ENCODE measurements around the gene EXOC3L2.

Gene EXOC3L2

DNA sequence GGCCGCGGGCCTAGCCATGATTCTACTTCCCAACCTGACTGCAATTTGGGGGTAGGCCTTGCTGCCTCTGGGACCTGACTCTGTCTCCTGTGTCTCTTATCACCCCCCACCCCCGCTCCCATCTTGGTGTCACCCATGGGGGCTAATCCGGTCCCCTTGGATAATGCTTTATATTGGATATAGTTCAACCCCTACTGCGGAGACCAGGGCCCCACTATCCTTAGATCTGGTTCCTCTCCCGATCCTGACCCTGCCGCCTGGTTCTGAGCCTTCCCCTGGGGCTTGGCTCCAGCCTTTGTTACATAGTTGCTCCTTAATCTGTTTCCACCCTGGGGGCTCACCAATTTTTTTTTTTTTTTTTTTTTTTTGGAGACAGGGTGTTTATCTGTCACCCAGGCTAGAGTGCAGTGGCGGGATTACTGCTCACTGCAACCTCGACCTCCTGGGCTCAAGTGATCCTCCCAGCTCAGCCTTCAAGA, 65.3 kb downstream of the EXOC3L2 start:
- DNase-seq (ENCODE audit: low read depth in 2 of 2), result no peak

DNA sequence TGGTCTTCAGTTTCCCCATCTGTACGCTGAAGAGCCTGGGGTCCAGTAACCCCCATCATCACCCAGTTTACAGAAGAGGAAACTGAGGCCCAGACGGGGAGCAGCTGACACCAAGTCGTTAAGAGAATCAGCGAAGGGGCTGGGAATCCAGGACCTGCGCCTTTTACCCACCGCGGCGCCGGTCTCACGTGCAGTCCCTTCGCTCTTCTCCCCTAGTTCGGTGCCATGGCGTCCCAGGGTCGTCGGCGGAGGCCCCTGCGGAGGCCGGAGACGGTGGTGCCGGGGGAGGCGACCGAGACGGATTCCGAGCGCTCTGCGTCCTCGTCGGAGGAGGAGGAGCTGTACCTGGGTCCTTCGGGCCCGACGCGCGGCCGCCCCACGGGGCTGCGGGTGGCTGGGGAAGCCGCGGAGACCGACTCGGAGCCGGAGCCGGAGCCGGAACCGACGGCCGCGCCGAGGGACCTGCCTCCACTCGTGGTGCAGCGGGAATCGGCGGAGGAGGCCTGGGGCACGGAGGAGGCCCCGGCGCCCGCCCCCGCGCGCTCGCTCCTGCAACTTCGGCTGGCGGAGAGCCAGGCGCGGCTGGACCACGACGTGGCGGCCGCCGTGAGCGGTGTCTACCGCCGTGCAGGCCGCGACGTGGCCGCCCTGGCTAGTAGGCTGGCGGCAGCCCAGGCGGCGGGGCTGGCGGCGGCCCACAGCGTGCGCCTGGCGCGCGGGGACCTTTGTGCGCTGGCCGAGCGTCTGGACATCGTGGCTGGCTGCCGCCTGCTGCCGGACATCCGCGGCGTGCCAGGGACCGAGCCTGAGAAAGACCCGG, 65.9 kb downstream of the EXOC3L2 start:
- DNase-seq (ENCODE audit: low read depth in 2 of 2), result peak in 1 of 2 experiments; percentile 22

DNA sequence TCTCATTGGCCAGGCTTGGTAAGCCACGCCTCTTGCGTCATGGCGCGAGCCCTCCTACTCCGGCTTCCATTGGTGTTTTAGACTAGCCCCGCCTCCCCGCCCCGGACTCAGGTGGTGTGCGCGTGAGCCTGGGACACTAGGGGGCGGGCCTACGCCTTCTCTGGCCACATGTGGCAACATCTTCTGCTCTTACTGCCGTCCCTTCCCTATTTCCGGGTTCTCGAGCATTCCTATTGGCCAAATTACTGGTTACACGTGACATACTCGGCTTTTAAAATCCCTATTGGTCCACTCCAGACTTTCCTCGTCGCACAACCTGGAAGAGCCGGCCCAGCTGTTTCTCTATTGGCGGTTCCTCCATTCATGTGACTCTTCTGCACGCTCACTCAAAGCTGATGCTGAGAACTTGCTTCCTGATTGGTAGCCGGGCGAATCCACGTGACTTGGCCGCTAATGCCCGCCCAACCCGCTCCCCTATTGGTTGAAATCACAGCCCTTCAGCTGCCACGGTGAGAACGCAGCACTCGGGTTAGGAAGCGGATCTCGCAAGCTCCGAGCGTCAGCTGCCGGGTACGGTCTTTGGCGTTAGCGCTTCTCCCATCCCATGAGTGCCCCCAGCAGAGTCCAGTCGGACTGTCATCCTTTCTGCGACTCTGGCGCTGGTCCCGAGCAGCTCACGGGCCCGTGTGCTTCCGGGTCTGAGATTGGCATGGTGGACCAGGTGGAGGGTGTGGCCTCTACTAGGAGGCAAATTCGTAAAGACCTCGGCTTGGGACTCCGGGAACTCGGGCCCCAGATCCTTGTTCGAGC, 66.7 kb downstream of the EXOC3L2 start, which contains the start of gene BLOC1S3:
BLOC1S3 (plus strand) TSS at position 523 of the 810 bp plus-strand sequence. CDS start 513 bp downstream, outside the sequence.
- DNase-seq (ENCODE audit: low read depth in 2 of 2), result peak; percentile 99 to 100

DNA sequence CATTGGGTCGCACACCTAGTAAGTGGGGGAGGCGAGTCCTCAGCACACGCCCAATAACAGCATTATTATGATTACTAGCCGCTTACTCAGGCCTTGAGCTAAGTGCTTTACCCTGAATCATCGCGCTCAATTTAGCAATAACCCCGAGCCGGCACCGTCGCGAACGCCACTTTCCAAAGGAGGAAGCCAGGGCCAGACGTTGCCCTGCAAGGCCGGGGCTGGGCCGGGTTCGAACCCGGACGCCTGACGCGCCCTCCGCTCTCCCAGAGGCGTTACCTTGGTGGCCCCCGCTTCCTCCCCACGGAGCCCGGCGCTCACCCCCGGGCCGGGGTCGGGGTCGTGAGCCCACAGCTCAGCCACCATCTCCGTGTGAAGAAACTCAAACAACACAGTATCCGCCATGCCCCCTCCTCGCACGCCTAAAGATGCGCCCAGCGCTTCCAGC, 67.4 kb downstream of the EXOC3L2 start, which contains the start of gene TRAPPC6A:
TRAPPC6A (minus strand) TSS at position 421 of the 445 bp plus-strand sequence; CDS start at position 402, 19 bp downstream.
- DNase-seq (ENCODE audit: low read depth in 2 of 2), result no peak

DNA sequence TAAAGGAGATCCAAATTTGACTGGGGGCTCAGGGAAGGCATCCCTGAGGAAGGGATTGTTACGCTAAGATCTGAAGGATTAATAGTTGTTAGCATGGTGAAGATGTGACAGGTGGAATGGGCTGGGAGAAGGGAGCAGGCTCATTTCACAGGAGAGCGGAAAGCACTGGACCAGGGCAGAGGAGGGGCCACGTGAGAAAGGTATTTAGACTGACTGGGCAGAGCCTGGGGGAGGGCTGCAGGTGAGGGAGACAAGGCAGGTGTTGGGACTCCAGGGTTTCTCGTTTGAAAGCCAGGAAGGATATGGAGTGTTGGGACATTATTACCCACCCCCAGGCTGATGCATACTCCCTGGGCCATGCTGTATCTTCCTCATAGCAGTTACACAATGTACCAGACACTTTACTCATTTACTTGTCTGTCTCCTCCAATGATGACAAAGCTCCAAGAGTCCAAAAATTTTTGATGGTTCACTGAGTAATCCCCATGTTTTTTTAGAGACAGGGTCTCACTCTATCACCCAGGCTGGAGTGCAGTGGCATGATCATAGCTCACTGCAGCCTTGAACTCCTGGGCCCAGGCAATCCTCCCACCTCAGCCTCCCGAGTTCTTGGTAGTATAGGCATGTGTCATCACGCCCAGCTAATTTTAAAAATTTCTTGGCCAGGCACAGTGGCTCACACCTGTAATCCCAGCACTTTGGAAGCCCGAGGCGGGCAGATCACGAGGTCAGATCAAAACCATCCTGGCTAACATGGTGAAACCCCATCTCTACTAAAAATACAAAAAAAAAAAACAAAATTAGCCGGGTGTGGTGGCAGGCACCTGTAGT, 69.5 kb downstream of the EXOC3L2 start:
- DNase-seq (ENCODE audit: low read depth in 2 of 2), result no peak

DNA sequence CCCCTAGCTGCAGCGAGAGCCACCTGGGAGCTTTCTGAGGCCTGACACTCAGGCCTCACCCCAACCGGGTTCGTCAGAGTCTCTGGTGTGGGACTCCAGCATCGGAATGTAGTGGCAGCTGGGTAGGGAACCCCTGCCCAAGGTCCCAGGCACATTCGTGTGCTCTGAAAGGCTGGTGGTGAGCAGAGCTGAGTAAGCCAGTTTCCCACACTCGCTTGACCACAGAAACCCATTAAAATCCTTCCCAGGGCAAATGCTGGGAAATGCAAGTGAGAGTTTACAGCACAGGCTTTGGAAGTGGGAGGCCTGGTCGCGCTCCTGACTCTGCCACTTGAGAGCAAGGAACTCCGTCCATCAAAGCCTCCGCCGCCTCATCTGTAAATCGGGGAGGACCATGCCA, 71.4 kb downstream of the EXOC3L2 start:
- DNase-seq (ENCODE audit: low read depth in 2 of 2), result no peak

DNA sequence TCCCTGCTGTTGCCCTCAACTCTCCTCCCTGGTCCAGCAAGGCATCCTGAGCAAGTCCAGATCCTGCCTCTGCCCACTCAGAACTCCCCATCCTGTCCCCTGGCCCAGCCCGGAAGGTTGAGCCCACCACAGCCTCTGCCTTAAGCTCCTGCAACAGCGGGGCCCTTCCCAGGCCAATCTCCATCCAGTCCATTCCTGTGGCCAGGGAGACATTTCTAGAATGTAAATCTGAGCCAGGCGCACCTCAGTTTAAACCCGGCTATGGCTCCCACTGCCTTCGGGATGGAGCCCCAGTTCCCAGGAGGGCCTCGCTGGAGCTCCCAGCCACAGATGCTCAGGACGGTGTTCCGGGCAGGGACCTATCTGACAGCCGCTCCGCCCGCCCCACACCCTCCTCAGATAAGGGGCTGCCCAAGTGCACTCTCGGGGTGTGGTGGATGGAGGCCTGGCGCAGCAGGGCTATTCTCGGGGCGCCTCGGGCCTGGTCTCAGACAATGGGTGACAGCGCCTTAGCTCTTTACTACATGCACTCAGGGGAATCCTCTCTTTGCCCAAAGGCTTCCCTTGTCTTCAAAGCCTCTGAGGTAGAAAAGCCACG, 72.5 kb downstream of the EXOC3L2 start:
- DNase-seq (ENCODE audit: low read depth in 2 of 2), result no peak

DNA sequence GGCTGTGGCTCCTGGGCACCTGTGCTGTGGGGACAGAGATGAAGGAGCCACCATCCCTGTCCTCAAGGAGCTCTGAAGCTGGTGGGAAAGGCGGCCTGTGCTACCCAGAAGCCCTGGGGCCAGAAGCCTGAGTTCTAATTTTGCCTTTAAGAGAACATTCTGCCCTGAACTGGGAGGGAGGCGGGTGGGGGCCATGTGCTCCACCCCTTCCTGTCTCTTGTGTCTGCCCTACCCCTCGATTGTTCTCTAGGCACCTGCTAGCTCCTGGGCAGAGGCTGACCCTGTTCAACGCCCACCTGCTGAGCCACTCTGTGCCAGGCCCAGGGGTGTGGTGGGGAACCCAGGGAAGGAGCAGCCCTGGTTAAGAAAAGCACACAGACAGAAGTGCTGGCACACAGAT, 73.0 kb downstream of the EXOC3L2 start:
- no peak for DNase-seq (ENCODE audit: low read depth in 2 of 2)

DNA sequence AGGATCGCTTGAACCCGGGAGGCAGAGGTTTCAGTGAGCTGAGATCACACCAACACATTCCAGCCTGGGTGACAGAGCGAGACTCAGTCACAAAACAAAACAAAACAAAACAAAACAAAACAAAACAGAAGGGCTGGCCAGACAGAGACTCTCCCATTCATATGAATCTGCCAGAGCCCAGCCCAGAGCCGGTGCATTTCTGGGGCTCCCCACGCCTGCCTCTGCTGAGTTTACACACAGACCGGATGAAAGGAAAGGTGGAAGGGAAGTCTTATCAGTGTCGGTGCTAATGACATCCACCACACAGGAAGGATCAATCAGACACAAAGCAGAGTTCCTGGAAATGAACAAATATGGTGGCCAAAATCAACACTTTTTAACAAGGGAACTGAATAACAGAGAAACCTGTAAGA, 74.0 kb downstream of the EXOC3L2 start:
- DNase-seq (ENCODE audit: low read depth in 2 of 2), result no peak

DNA sequence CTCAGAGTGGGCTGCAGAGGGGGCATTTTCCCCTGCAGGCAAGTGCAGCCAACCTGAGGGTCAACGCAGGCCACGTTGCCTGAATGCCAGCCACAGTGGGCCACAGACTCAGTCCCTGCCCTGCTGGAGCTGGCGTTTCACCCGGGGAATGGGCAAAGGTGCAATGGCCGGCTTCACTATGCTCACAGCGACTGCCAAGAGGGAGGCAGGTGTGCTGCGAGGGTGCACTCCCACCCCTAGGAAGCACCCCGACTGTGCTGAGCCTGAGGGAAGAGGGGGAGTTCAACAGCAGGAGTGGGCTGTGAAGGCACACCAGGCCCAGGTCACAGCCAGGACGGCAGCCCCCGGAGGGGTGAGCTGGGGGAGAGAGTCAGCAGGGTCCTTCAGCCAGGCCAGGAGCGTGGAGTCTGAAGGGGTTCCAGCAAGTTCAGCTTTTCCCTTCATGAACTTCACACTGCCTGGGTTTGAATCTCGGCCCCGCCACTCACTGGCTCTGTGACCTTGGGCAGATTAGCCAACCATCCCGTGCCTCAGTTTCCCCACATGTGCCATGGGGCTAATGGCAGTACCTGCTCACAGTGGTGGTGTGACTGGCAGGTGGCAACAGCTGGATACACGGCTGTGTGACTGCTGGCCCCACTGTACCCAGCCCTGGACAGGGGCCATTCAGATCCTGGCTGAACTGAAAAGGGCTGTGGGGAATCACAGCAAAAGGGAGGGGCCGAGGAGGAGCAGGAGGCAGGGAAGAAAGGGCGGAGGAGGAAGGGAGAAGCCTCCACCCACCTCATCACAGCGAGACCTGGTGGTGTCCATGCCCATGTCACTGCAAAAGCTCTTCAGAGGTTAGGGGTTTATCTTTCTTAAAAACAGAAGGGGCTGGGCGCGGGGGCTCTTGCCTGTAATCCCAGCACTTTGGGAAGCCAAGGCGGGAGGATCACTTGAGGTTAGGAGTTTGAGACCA, 74.8 kb downstream of the EXOC3L2 start:
- no peak for DNase-seq (ENCODE audit: low read depth in 2 of 2)

DNA sequence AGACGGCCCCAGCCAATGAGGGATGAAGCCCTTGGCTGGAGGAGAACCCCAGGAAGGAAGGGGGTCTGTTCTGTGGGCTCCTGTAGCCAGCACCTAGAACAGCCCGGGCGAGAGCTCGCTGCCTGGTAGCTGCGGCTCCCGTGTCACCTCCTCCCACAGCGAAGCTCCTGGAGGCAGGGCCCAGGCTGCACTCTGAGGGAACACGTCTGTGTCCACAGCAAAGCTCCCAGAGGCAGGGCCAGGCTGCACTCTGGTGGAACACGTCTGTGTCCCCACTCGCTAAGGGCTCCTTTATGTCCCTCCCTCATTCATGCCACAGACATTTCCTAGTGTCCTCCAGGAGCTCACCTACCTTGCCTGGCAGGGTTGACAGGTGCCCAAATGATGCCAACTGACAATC, 75.6 kb downstream of the EXOC3L2 start:
- no peak for DNase-seq (ENCODE audit: low read depth in 2 of 2)

DNA sequence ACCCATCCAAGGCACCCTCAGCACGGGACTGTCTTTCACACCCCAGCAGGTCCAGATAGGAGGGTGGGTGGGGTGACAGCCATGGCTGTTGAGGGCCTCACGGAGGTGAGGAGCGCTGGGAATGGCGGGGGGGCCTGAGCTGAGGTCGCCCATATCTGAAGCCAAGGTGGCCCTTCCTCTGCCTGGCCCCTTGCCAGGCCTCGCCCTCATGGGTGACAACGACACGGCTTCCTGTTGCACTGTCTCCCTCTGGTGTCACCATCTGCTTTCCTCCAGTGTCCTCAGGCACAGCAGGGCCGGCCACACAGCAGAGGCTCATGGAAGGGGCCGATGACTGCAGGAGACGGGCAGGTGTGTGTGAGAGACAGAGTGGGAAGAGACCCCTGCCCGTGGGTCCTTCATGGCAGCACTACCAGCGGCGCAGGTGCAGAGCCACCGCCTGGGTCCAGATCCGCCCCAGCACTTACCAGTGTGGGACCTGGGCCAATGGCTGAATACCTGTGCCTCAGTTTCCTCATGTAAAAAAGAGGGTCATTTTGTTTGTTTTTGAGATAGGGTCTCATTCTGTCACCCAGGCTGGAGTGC, 76.3 kb downstream of the EXOC3L2 start:
- no peak for DNase-seq (ENCODE audit: low read depth in 2 of 2)

DNA sequence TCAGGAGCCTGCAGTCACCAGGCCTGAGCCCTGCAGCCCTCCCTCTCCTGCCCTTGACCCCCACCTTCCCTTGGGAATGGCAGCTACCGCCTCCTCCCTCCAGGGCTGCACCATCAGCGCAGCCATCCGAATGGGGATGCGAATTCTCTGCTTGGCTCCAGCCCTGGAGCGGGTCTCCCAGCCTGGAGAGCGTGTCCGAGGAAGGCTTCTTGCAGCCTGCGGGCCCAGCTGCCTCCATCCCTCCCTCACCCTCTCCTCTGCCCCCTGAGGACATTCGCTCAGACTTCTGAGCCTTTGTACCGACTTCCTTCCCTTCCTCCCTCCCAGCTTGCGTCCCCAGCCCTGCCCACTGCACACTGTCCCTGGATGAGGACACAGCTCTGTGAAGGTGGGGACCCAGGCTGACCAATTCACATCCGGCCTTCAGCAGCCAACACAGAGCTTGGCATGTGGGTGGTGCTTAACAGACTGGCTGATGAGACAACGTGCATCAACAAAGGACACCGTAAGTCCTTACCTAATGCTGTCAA, 78.4 kb downstream of the EXOC3L2 start:
- no peak for DNase-seq (ENCODE audit: low read depth in 2 of 2)

DNA sequence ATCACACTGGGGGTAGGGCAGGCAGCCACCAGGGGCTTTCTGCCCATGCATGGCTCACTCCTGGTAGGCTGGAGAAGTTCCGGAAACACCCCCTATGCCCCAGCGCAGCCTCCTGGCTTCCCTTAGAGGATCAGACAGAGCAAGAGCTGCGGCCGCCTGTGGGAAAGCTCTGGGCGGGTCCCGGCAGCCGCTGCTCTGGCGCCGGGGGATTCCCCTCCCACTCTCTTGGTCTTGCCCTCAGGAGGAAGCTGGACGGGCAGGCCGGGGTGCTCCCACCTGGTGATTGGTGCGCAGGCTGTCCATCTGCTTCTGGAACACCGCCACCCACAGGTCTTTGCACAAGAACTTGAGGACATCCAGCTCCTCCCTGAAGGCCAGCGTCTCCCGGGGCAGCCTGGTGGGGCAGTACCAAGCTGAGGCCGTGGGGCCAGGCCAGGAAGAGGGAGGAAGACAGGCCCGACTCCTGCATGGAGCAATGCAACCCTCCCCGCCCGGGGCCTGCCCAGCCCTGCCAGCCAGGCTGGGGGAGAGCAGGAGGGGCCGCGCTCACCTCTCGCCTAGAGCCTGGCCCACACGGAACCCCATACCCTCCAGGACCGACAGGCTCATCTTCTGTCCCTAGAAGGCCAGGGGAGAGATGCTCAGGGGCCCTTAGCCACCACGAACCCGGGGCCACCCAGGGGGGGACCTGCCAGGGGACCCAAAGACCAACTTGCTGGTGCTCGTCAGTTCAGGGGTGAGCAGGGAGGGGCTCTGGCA, 80.5 kb downstream of the EXOC3L2 start:
- peak; percentile 33 to 62 for DNase-seq (ENCODE audit: low read depth in 2 of 2)

DNA sequence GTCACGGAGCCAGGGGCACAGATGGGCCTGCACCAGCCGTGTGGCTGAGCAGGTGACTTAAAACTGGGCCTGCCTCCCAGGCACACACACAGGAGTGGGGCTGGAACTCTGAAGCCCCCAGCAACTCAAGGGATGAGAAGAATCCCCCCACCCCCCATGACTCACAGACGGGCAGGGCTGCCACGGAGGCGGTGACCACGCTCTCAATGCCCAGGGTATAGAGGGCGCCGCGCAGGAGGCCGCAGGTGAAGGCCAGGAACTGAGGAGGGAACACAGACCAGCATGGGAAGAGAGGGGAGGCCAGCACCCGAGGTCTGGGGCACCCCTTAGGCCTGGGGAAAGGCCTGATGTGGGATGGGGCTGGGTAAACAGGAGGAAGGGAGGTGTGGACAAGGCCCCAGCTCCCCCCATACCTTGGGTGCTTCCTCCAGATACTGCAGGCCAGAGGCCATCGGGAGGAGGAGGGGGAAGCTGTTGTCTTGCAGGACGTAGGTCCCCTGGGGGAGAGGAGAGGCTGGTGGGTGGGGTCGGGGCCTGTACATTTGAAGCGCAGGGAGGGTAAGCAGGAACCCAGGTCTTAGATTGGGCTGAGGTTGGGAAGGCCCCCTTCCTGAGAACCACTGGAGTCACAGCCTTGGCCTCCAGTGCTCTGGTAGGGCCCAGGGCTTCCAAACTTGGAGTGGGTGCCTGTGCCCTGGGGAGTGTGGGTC, 81.3 kb downstream of the EXOC3L2 start:
- no peak for DNase-seq (ENCODE audit: low read depth in 2 of 2)

DNA sequence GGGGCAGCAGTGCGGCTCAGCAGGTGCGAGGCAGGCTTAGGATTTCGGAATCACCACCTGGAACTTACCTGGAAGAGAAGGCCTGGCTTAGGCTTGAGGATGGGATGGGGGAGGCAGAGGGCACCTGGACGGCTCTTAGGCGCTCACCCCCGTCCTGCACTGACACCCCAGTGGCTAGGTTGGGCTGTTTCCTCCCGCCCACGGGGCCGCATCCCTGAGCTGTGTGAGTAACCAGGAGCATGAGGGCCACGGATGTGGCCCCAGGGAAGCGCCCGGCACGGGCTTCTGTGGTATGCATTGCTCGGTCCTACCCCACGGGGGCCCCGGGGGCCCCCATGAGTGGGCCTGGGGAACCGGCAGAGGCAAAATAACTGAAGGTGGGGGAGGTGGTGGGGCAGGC, 82.1 kb downstream of the EXOC3L2 start:
- no peak for DNase-seq (ENCODE audit: low read depth in 2 of 2)

DNA sequence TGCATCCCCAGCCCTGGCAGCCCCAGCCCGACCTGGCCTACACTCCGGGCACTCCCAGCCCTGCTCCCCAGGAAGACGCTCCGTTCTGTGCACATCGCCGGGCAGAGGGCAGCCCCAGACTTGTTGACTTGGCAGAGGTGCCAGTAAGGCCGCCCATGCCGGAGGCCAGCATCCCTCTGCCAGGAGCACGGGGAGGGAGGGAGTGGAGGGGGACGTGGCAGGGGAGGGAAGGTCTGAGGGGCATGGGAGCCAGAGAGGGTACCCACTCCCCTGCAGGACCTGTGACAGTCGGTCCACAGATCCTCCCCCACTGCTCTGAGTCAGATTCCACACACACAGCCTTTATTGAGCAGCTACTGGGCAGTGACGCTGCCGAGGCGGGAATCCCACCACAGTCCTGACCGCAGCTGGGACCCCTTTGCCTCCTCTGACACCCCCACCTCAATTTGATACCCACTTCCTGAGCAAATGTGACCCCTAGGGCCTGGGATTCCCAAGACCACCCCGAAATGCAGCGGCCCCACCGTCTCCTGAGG, 82.5 kb downstream of the EXOC3L2 start:
- DNase-seq (ENCODE audit: low read depth in 2 of 2), result no peak

Measured in stimulated activated CD4-positive, alpha-beta T cell treated with anti-CD3 and anti-CD28 coated beads, Interleukin-12 subunit alpha, Interleukin-12 subunit beta, amount 100 ng/mL, for 24 hours (primary cell).